Activated CD8-positive, alpha-beta memory T cell treated with anti-CD3 and anti-CD28 coated beads, Interleukin-2, amount 50 U/mL, for 24 hours (primary cell): ENCODE data around the gene LGALS9.
"Not testable (repeated sequence)": the region's sequence is repeated elsewhere in the genome, so short reads cannot be mapped to it uniquely, and the experiment has no call there.

Source experiments
- DNase-seq: peaks from one replicate; pipeline ENCODE4 v3.0.0-alpha.2; 2020; ENCODE audit errors: extremely low read depth

LGALS9 gene

DNA sequence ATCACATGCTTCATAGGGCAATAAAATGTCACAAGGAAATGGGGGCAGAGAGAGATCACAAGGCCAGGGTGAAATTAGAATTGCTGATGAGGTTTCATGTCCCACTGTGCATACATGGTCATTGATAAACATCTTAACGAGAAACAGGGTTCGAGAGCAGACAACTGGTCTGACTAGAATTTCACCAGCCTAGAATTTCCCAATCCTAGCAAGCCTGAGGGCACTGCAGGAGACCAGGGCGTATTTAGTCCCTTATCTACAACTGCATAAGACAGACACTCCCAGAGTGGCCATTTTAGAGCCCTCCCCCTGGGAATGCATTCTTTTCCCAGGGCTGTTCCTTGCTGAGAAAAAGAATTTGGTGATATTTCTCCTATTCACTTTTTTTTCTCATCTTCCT, 55.3 kb downstream of the LGALS9 start:
- not testable (repeated sequence) for DNase-seq

DNA sequence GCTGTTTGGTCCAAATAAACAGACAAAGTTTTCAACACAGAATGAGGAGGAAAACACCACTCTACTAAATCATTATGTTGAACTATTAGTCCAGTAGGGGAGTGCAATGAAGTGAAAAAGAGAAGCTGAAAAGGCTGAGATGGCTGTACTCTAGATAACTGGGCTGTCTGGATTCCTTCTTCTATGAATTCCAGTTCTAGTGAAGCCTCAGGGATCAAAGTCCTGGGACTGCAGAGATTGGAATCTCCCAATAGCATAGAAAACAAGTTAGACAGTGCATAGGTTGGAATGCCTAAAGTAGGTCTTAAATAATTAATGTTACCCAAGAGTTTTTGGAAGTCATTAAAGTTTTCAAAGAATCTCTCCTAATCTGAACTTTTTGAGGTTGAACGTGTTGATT, 59.9 kb downstream of the LGALS9 start:
- no peak for DNase-seq

DNA sequence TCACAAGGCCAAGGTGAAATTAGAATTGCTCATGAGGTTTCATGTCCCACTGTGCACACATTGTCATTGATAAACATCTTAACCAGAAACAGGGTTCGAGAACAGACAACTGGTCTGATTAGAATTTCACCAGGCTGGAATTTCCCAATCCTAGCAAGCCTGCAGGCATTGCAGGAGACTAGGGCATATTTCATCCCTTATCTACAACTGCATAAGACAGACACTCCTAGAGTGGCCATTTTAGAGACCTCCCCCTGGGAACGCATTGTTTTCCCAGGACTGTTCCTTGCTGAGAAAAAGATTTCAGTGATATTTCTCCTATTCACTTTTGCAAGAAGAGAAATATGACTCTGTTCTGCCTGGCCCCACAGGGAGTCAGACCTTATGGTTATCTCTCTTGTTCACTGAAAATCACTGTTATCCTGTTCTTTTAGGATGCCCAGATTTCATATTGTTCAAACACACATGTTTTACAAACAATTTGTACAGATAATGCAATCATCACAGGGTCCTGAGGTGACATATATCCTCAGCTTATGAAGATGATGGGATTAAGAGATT, 64.3 kb downstream of the LGALS9 start:
- DNase-seq, result not testable (repeated sequence)
